Endothelial cell of umbilical vein (primary cell): ENCODE results near the gene CELF2. TPM values are rescaled to one million over a fixed set of nuclear protein-coding genes. Genes with fewer than 3 reads are reported as not detected.

Source experiments
- BruUV-seq: library from RNA; stranded (reverse); fragments of 400-500 nt; replicated peaks from 2 replicates; lab custom pipeline; 2021; lab: Mats Ljungman, UMichigan
- CTCF ChIA-PET: fragments of 300-600, 350-600 bp; sonication (Branson Sonifier 250); formaldehyde crosslinking; loops from one replicate; lab custom pipeline; 2021; ENCODE audit warnings: antibody characterized with exemption, inconsistent platforms; lab: Charles Lee
- POLR2A ChIA-PET: fragments of 300-600, 350-600 bp; sonication (Branson Sonifier 250); formaldehyde crosslinking; loops from one replicate; lab custom pipeline; 2021; ENCODE audit warnings: antibody characterized with exemption, inconsistent platforms; lab: Charles Lee
- DNase-seq: peaks from one replicate; pipeline ENCODE4 v3.0.0-alpha.2; 2011; ENCODE audit warnings: low read depth, low spot score
- FAIRE-seq: peaks from 2 replicates; lab custom pipeline; 2011; peaks lifted over from hg19 to GRCh38; lab: Jason Lieb, UNC
- H2AFZ ChIP-seq: 2 replicates; pipeline ENCODE4 v1.6.0; 2012; ENCODE audit warnings: low read depth, low read length, control low read depth, inconsistent platforms
- H3K27ac ChIP-seq: 2 replicates; pipeline ENCODE4 v1.5.1; 2011; ENCODE audit warnings: low read depth, mild to moderate bottlenecking, control low read depth, low read length, moderate library complexity; ENCODE audit not compliant: insufficient read depth
- H3K27me3 ChIP-seq, 2 experiments: 2 replicates each; pipeline versions ENCODE4 v1.6.0 to v1.6.1; 2011; ENCODE audit warnings: low read length in 2 of 2, mixed read lengths in 1 of 2; ENCODE audit not compliant: control insufficient read depth in 2 of 2, insufficient read depth in 2 of 2
- H3K36me3 ChIP-seq, 2 experiments: 2 replicates in 1 of 2; 3 replicates in 1 of 2; pipeline ENCODE4 v1.5.1; 2011; ENCODE audit warnings: low read length in 2 of 2, mild to moderate bottlenecking in 1 of 2, moderate library complexity in 1 of 2; ENCODE audit not compliant: control insufficient read depth in 2 of 2, insufficient read depth in 2 of 2; ENCODE audit errors: extremely low read depth in 1 of 2
- H3K4me1 ChIP-seq: 3 replicates; pipeline ENCODE4 v1.5.1; 2011; ENCODE audit warnings: mild to moderate bottlenecking, low read length; ENCODE audit not compliant: control insufficient read depth, insufficient read depth; ENCODE audit errors: extremely low read depth
- H3K4me2 ChIP-seq: 2 replicates; pipeline ENCODE4 v1.6.1; 2011; ENCODE audit warnings: low read length, control low read depth, mixed read lengths; ENCODE audit not compliant: insufficient read depth
- H3K4me3 ChIP-seq, 3 experiments: fragments of 200-600 bp in 1 of 3; sonication (generic), shearing (Covaris generic) in 1 of 3; replicated peaks in 1 of 3; 2 replicates each; pipeline ENCODE4 v1.5.1; 2011 to 2016; ENCODE audit warnings: control low read depth in 3 of 3, low read length in 3 of 3, mild to moderate bottlenecking in 2 of 3, inconsistent platforms in 1 of 3, low read depth in 1 of 3, moderate library complexity in 1 of 3; ENCODE audit not compliant: insufficient read depth in 1 of 3
- H3K79me2 ChIP-seq: 2 replicates; pipeline ENCODE4 v1.6.0; 2012; ENCODE audit warnings: low read length, inconsistent platforms; ENCODE audit not compliant: control insufficient read depth, insufficient read depth
- H3K9ac ChIP-seq: replicated peaks from 2 replicates; pipeline ENCODE3; 2011; ENCODE audit warnings: low read length, control low read depth; ENCODE audit not compliant: insufficient read depth; ENCODE audit errors: extremely low read depth
- H3K9me1 ChIP-seq: replicated peaks from 3 replicates; pipeline ENCODE4 v1.6.0; 2011; ENCODE audit warnings: mild to moderate bottlenecking, low read length; ENCODE audit not compliant: control insufficient read depth, insufficient read depth; ENCODE audit errors: extremely low read depth
- H3K9me3 ChIP-seq: replicated peaks from 2 replicates; pipeline ENCODE4 v1.5.1; 2012; ENCODE audit warnings: low read length, inconsistent platforms; ENCODE audit not compliant: control insufficient read depth, insufficient read depth
- H4K20me1 ChIP-seq: replicated peaks from 2 replicates; pipeline ENCODE3; 2011; ENCODE audit warnings: mild to moderate bottlenecking, low read length; ENCODE audit not compliant: control insufficient read depth, insufficient read depth; ENCODE audit errors: extremely low read depth
- CTCF ChIP-seq, 2 donors: IDR thresholded peaks; 1 replicate in 1 of 2; 2 replicates in 1 of 2; pipeline ENCODE4 v1.5.1; 2011; ENCODE audit warnings: low read length in 2 of 2, mild to moderate bottlenecking in 2 of 2, moderate library complexity in 2 of 2, control low read depth in 1 of 2, inconsistent platforms in 1 of 2, low read depth in 1 of 2; ENCODE audit not compliant: insufficient read depth in 1 of 2; ENCODE audit errors: extremely low read depth in 1 of 2
- EZH2 ChIP-seq: IDR thresholded peaks from 2 replicates; pipeline ENCODE4 v1.6.1; 2012; ENCODE audit warnings: borderline replicate concordance, low read depth, mild to moderate bottlenecking, moderate library complexity, low read length, inconsistent platforms; ENCODE audit not compliant: severe bottlenecking
- GATA2 ChIP-seq: IDR thresholded peaks from 2 replicates; pipeline ENCODE4 v1.7.0; 2011; ENCODE audit warnings: low read depth, mild to moderate bottlenecking, moderate library complexity, mixed read lengths, low read length; ENCODE audit not compliant: insufficient read length, insufficient read depth
- MAX ChIP-seq: IDR thresholded peaks from 2 replicates; pipeline ENCODE4 v1.6.1; 2011; ENCODE audit not compliant: insufficient read depth, insufficient read length
- MYC ChIP-seq: IDR thresholded peaks from one replicate; pipeline ENCODE4 v1.6.1; 2011; ENCODE audit warnings: mild to moderate bottlenecking, low read depth, low read length
- POLR2A ChIP-seq: IDR thresholded peaks from 2 replicates; pipeline ENCODE4 v1.6.1; 2012; ENCODE audit warnings: low read depth, mild to moderate bottlenecking, control low read depth, low read length
- POLR2AphosphoS5 ChIP-seq: IDR thresholded peaks from 2 replicates; pipeline ENCODE4 v1.6.1; 2012; ENCODE audit warnings: low read depth, mild to moderate bottlenecking, control low read depth, low read length, moderate library complexity; ENCODE audit not compliant: insufficient read depth
- dilution Hi-C: fragments of 300-500 bp; cut with MboI; formaldehyde crosslinking; loops from one replicate; pipeline ENCODE4 v1.15.0; 2019; ENCODE audit warnings: low sequenced_read_pairs; ENCODE audit not compliant: extremely low pct_ligation_motif_present
- intact Hi-C: fragments of 100-400 bp; cut with micrococcal nuclease; formaldehyde crosslinking; loops from one replicate; pipeline ENCODE4 v1.10.0; 2022
- polyA plus RNA-seq, 4 experiments: library from polyadenylated mRNA; depleted of rRNA in 3 of 4; stranded (reverse) in 3 of 4; unstranded in 1 of 4; fragments of >200 nt; gene quantifications; 2 replicates each; pipeline versions ENCODE4 v1.2.1 to v1.2.3, GENCODE V29; 2011 to 2012; ENCODE audit warnings: missing spikeins in 1 of 4
- total RNA-seq: library from RNA; stranded (reverse); gene quantifications from 2 replicates; pipeline ENCODE4 v1.2.3, GENCODE V29; 2021

Gene CELF2
- total and polyA plus RNA-seq, 2 donors (not counting 3 experiments of a cell fraction or from before 2014, with no cell fraction given) = 21.6 to 42.6 TPM

- FAIRE-seq = no peak
- DNase-seq = no peak
- Histone ChIP-seq H4K20me1 (no peaks in the 10 kb centered on the region), H3K79me2 (no peaks in the 10 kb centered on the region), H3K27me3 (no peaks in the 10 kb centered on the region), H3K9me3 (no peaks in the 10 kb centered on the region), H3K4me3 (no peak overlapping the region), H3K4me1 (no peaks in the 10 kb centered on the region), H3K9ac (no peak overlapping the region), H3K27ac (no peak overlapping the region), H3K4me2 (no peak overlapping the region), H3K9me1 (no peaks in the 10 kb centered on the region), H2AFZ (no peak overlapping the region), H3K36me3 (no peaks in the 10 kb centered on the region)
- BruUV-seq = no TSS peak
- ChIA-PET POLR2A (interaction anchor here (0.6 to 0.7 kb wide), 2 partner anchors 276 to 1538 kb away, joined by 3 read pairs; no protein-coding TSS in a partner anchor), CTCF (interaction anchor here (0.7 to 1.4 kb wide), 4 partner anchors 21 to 587 kb away, joined by 3 to 5 read pairs (median 4); no protein-coding TSS in a partner anchor)
- TF ChIP-seq POLR2A (no peak), POLR2AphosphoS5 (no peak), GATA2 (no peak), CTCF (IDR thresholded peaks at IDR 0.05; ENCODE audit: extremely low read depth in 1 of 2, insufficient read depth in 1 of 2, low read depth in 1 of 2, low read length in 2 of 2) (no peak), EZH2 (no peak), MAX (no peak), MYC (no peak)
- intact Hi-C loops = no loop called here
- dilution Hi-C loops = no loop called here
These were observed 172.1 kb downstream of the CELF2 start for GRCh38 chr10:11189582-11190376.
